ENCODE measurements around the gene CPA5. TPM values are rescaled to one million over a fixed set of nuclear protein-coding genes. Genes with fewer than 3 reads are reported as not detected.

Gene CPA5
- total RNA-seq, 1 experiment from 2014 or later = not detected

- Mint-ChIP-seq H3K27me3 (ENCODE audit: low read depth) (no peaks in the 10 kb centered on the region; the same call in 1 of the 2 replicates), H3K36me3 (no peaks in the 10 kb centered on the region), H3K4me1 (peaks cover 30% of the 10 kb centered on the region), H3K9me3 (no peaks in the 10 kb centered on the region), H3K27ac (no peak overlapping the region), H3K4me3 (no peak overlapping the region)
- no peak for TF ChIP-seq HMGXB4 (CRISPR knock-in tag; IDR thresholded peaks at IDR 0.05)
- no peak for TF ChIP-seq ATF6 (CRISPR knock-in tag; IDR thresholded peaks at IDR 0.05)
- no peak for TF ChIP-seq FOXP4 (CRISPR knock-in tag; IDR thresholded peaks at IDR 0.05)
- TF ChIP-seq IRF1 (CRISPR knock-in tag; IDR thresholded peaks at IDR 0.05) = no peak
- no peak for TF ChIP-seq CTCF (IDR thresholded peaks at IDR 0.05)
- no peak for TF ChIP-seq ETV6 (CRISPR knock-in tag; IDR thresholded peaks at IDR 0.05)
- TF ChIP-seq NR2C2 (CRISPR knock-in tag; IDR thresholded peaks at IDR 0.05) = no peak
- no peak for TF ChIP-seq FOXK1 (CRISPR knock-in tag; IDR thresholded peaks at IDR 0.05)
- TF ChIP-seq SP1 (CRISPR knock-in tag; conservative IDR thresholded peaks at IDR 0.05) = no peak
- no peak for TF ChIP-seq NR3C1 (CRISPR knock-in tag; conservative IDR thresholded peaks at IDR 0.05; ENCODE audit: low read depth)
- no peak for TF ChIP-seq USF2 (CRISPR knock-in tag; IDR thresholded peaks at IDR 0.05)
- no peak for TF ChIP-seq ZNF425 (CRISPR knock-in tag; conservative IDR thresholded peaks at IDR 0.05)
- TF ChIP-seq CREM (CRISPR knock-in tag; IDR thresholded peaks at IDR 0.05) = no peak
- no peak for TF ChIP-seq CREB1 (CRISPR knock-in tag; IDR thresholded peaks at IDR 0.05)
- no peak for TF ChIP-seq PRRX2 (CRISPR knock-in tag; IDR thresholded peaks at IDR 0.05)
- TF ChIP-seq EMX1 (CRISPR knock-in tag; IDR thresholded peaks at IDR 0.05) = no peak
- no peak for TF ChIP-seq PRDM15 (CRISPR knock-in tag; IDR thresholded peaks at IDR 0.05)
- no peak for DNase-seq (ENCODE audit: low spot score)
- no peak for ATAC-seq
- ChIA-PET POLR2A (no interaction called here), CTCF (interaction anchor here (1.6 kb wide), 1 partner anchor 56 kb away, joined by 3 read pairs; no protein-coding TSS in a partner anchor)
Measured at GRCh38 chr7:130333832-130334231, 10.8 kb upstream of the CPA5 start.
